PC-3 (cell line): ENCODE results near the gene PLG. TPM values are rescaled to one million over a fixed set of nuclear protein-coding genes. Genes with fewer than 3 reads are reported as not detected.
"Not testable (repeated sequence)": the region's sequence is repeated elsewhere in the genome, so short reads cannot be mapped to it uniquely, and the experiment has no call there.

Source experiments
- ATAC-seq: fragments of 200-7000 bp; cut with Tn5 transposase; 2 replicates; pipeline ENCODE4 v1.9.1; 2020; ENCODE audit warnings: mild to moderate bottlenecking, moderate library complexity
- BruUV-seq: library from RNA; stranded (reverse); fragments of 400-500 nt; replicated peaks from 2 replicates; lab custom pipeline; 2021; lab: Mats Ljungman, UMichigan
- CTCF ChIA-PET: fragments of 300-600 bp; sonication (Branson Sonifier 250); formaldehyde crosslinking; loops from one replicate; lab custom pipeline; 2022; ENCODE audit warnings: antibody characterized with exemption; lab: Charles Lee
- POLR2A ChIA-PET: fragments of 300-600 bp; sonication (Branson Sonifier 250); formaldehyde crosslinking; loops from one replicate; lab custom pipeline; 2022; ENCODE audit warnings: antibody characterized with exemption; ENCODE audit not compliant: unreplicated experiment; lab: Charles Lee
- DNase-seq: peaks from one replicate; pipeline ENCODE4 v3.0.0-alpha.2; 2015
- H2AFZ ChIP-seq: fragments of 300-600 bp; sonication (generic); 2 replicates; pipeline ENCODE4 v1.6.0; 2016; ENCODE audit warnings: antibody characterized with exemption, low read length
- H3F3A ChIP-seq: fragments of 300-600 bp; sonication (generic); one replicate; pipeline ENCODE4 v1.6.0; 2017; ENCODE audit warnings: antibody characterized with exemption, low read length, control low read depth, mild to moderate bottlenecking; ENCODE audit not compliant: unreplicated experiment
- H3K27ac ChIP-seq: fragments of 300-600 bp; sonication (generic); 2 replicates; pipeline ENCODE4 v1.5.1; 2016; ENCODE audit warnings: mild to moderate bottlenecking, low read length
- H3K27me3 ChIP-seq: fragments of 300-600 bp; sonication (generic); 2 replicates; pipeline ENCODE4 v1.6.1; 2016; ENCODE audit warnings: low read length, mixed read lengths
- H3K36me3 ChIP-seq: fragments of 300-600 bp; sonication (generic); 2 replicates; pipeline ENCODE4 v1.6.1; 2016; ENCODE audit warnings: low read depth, mixed run types, low read length, mixed read lengths
- H3K4me1 ChIP-seq: fragments of 300-600 bp; sonication (generic); 2 replicates; pipeline ENCODE4 v1.5.1; 2016; ENCODE audit warnings: low read length; ENCODE audit not compliant: insufficient read depth
- H3K4me2 ChIP-seq: fragments of 300-600 bp; sonication (generic); 2 replicates; pipeline ENCODE4 v1.6.0; 2016; ENCODE audit warnings: low read length
- H3K4me3 ChIP-seq: fragments of 300-600 bp; sonication (generic); 2 replicates; pipeline ENCODE4 v1.5.1; 2016; ENCODE audit warnings: mild to moderate bottlenecking, low read length, mixed read lengths
- H3K79me2 ChIP-seq: fragments of 300-600 bp; sonication (generic); 2 replicates; pipeline ENCODE4 v1.6.1; 2017; ENCODE audit warnings: low read length, mixed read lengths
- H3K9ac ChIP-seq: fragments of 300-600 bp; sonication (generic); 2 replicates; pipeline ENCODE4 v1.6.0; 2016; ENCODE audit warnings: mild to moderate bottlenecking, low read length
- H3K9me2 ChIP-seq: fragments of 300-600 bp; sonication (generic); replicated peaks from 2 replicates; pipeline ENCODE4 v1.6.1; 2016; ENCODE audit warnings: mixed run types, low read length, mixed read lengths
- H3K9me3 ChIP-seq: fragments of 300-600 bp; sonication (generic); 2 replicates; pipeline ENCODE4 v1.6.1; 2016; ENCODE audit warnings: low read length, mixed read lengths
- H4K20me1 ChIP-seq: fragments of 300-600 bp; sonication (generic); 2 replicates; pipeline ENCODE4 v1.6.1; 2016; ENCODE audit warnings: low read length, mixed read lengths
- EZH2 ChIP-seq: fragments of 300-600 bp; sonication (generic); IDR thresholded peaks from one replicate; pipeline ENCODE4 v1.6.1; 2017; ENCODE audit warnings: antibody characterized with exemption, mild to moderate bottlenecking, low read length; ENCODE audit not compliant: unreplicated experiment
- EZH2phosphoT487 ChIP-seq: fragments of 300-600 bp; sonication (generic); IDR thresholded peaks from 2 replicates; pipeline ENCODE4 v1.6.1; 2018; ENCODE audit warnings: mild to moderate bottlenecking, antibody characterized with exemption, low read length, borderline replicate concordance
- intact Hi-C: fragments of 100-400 bp; cut with micrococcal nuclease; formaldehyde crosslinking; loops from 2 replicates; pipeline ENCODE4 v1.9.0; 2023
- total RNA-seq: library from RNA; depleted of rRNA; stranded (reverse); fragments of >200 nt; gene quantifications from 2 replicates; pipeline ENCODE4 v1.2.3, GENCODE V29; 2014
- TF ChIP-seq, protein P1 (sequence below): fragments of 300-600 bp; sonication (generic); conservative IDR thresholded peaks from 2 replicates; pipeline ENCODE4 v1.5.1; 2017; ENCODE audit warnings: antibody characterized with exemption, low read depth, mild to moderate bottlenecking, low read length

PLG gene
- total RNA-seq, 1 experiment from 2014 or later, result not detected

DNA sequence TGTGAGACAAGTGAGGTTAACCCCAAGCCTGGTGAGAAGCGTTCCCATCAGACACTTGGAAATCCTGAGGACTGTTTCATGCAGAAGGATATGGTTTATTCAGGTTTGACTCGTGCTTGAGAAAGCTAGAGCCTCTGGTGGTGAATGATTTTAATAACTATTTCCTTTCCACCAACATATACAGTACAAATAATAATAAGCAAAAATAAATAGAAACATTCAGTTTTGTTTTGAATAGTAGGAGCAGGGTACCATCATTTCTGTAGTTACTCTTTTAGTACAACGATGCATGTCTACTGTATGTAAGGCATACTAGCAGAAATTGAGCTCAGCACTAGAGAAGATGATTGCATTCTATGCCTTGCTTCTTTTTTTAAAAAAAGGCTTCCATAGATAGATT, 33.5 kb downstream of the PLG start:
- no peak overlapping the region for H3K4me3 ChIP-seq
- intact Hi-C loops, result no loop called here
- CTCF ChIA-PET, result no interaction called here

GRCh38 chr6:160737934-160738333, 35.9 kb downstream of the PLG start:
- peak; percentile 65 for DNase-seq
- TF ChIP-seq EZH2, result no peak
- no peak for TF ChIP-seq EZH2phosphoT487
- TF ChIP-seq, protein P1, sequence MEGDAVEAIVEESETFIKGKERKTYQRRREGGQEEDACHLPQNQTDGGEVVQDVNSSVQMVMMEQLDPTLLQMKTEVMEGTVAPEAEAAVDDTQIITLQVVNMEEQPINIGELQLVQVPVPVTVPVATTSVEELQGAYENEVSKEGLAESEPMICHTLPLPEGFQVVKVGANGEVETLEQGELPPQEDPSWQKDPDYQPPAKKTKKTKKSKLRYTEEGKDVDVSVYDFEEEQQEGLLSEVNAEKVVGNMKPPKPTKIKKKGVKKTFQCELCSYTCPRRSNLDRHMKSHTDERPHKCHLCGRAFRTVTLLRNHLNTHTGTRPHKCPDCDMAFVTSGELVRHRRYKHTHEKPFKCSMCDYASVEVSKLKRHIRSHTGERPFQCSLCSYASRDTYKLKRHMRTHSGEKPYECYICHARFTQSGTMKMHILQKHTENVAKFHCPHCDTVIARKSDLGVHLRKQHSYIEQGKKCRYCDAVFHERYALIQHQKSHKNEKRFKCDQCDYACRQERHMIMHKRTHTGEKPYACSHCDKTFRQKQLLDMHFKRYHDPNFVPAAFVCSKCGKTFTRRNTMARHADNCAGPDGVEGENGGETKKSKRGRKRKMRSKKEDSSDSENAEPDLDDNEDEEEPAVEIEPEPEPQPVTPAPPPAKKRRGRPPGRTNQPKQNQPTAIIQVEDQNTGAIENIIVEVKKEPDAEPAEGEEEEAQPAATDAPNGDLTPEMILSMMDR, result no peak
- Histone ChIP-seq H3K27ac (peak overlapping the region; percentile 52), H4K20me1 (no peaks in the 10 kb centered on the region), H3F3A (no peaks in the 10 kb centered on the region), H3K4me1 (peaks cover 8% of the 10 kb centered on the region; the same call in 1 of the 2 replicates), H3K36me3 (no peaks in the 10 kb centered on the region), H2AFZ (no peak overlapping the region), H3K27me3 (no peaks in the 10 kb centered on the region), H3K79me2 (no peaks in the 10 kb centered on the region), H3K9me2 (no peaks in the 10 kb centered on the region), H3K4me2 (peak overlapping the region; percentile 11; the same call in 1 of the 2 replicates), H3K9ac (no peak overlapping the region), H3K9me3 (no peaks in the 10 kb centered on the region), H3K4me3 (no peak overlapping the region)
- POLR2A ChIA-PET, result no interaction called here
- no TSS peak for BruUV-seq
- intact Hi-C loops, result no loop called here
- CTCF ChIA-PET, result no interaction called here
- ATAC-seq, result peak; percentile 61

More for the DNA sequence above, 33.5 kb downstream of the PLG start:
- H3K27ac ChIP-seq, result no peak overlapping the region
- POLR2A ChIA-PET, result interaction anchor here (0.5 kb wide), 1 partner anchor 638 kb away, joined by 3 read pairs; no protein-coding TSS in a partner anchor
- H2AFZ ChIP-seq, result no peak overlapping the region
- H3K79me2 ChIP-seq, result no peaks in the 10 kb centered on the region
- no peaks in the 10 kb centered on the region for H3K36me3 ChIP-seq
- no peaks in the 10 kb centered on the region for H3K9me3 ChIP-seq
- no peak for ATAC-seq
- H3F3A ChIP-seq, result no peaks in the 10 kb centered on the region
- no peaks in the 10 kb centered on the region for H3K9me2 ChIP-seq
- TF ChIP-seq EZH2, result no peak
- TF ChIP-seq, protein P1, result no peak
- no peak for TF ChIP-seq EZH2phosphoT487
- no peaks in the 10 kb centered on the region for H3K27me3 ChIP-seq
- no peak for DNase-seq
- peaks cover 8% of the 10 kb centered on the region; the same call in 1 of the 2 replicates for H3K4me1 ChIP-seq
- no peak overlapping the region for H3K4me2 ChIP-seq
- H3K9ac ChIP-seq, result no peak overlapping the region
- H4K20me1 ChIP-seq, result no peaks in the 10 kb centered on the region
- no TSS peak for BruUV-seq

- intact Hi-C loops, result no loop called here
- H3K9me2 ChIP-seq, result no peaks in the 10 kb centered on the region
- no peak overlapping the region for H3K4me3 ChIP-seq
- H4K20me1 ChIP-seq, result no peaks in the 10 kb centered on the region
- no TSS peak for BruUV-seq
- no peaks in the 10 kb centered on the region for H3F3A ChIP-seq
- H3K27me3 ChIP-seq, result no peaks in the 10 kb centered on the region
- peaks cover 8% of the 10 kb centered on the region; the same call in 1 of the 2 replicates for H3K4me1 ChIP-seq
- no peaks in the 10 kb centered on the region for H3K79me2 ChIP-seq
- no peak overlapping the region for H2AFZ ChIP-seq
- no peak overlapping the region for H3K4me2 ChIP-seq
- CTCF ChIA-PET, result no interaction called here
- ATAC-seq (no peak), DNase-seq (no peak)
- TF ChIP-seq EZH2phosphoT487, result no peak
- TF ChIP-seq EZH2, result no peak
- TF ChIP-seq, protein P1, result no peak
- H3K9me3 ChIP-seq, result no peaks in the 10 kb centered on the region
- H3K36me3 ChIP-seq, result no peaks in the 10 kb centered on the region
- POLR2A ChIA-PET, result no interaction called here
- no peak overlapping the region for H3K9ac ChIP-seq
- no peak overlapping the region for H3K27ac ChIP-seq
These were observed 37.9 kb downstream of the PLG start for GRCh38 chr6:160739955-160740354.

- CTCF ChIA-PET, DNase-seq, H4K20me1 ChIP-seq, H3F3A ChIP-seq, H3K9me2 ChIP-seq, BruUV-seq, H3K4me2 ChIP-seq, H3K4me1 ChIP-seq, ATAC-seq, H3K79me2 ChIP-seq, H3K9ac ChIP-seq, intact Hi-C loops, H3K36me3 ChIP-seq, POLR2A ChIA-PET, H3K9me3 ChIP-seq, H3K27me3 ChIP-seq, H3K4me3 ChIP-seq, H2AFZ ChIP-seq, H3K27ac ChIP-seq: not testable (repeated sequence)
These were observed 39.0 kb downstream of the PLG start for GRCh38 chr6:160741012-160741411.
